Measurements from ENCODE around the gene CFAP251.

- TF ChIP-seq CEBPB (IDR thresholded peaks at IDR 0.05): no peak
- no peak for TF ChIP-seq MAX (IDR thresholded peaks at IDR 0.05)
- TF ChIP-seq EP300 (IDR thresholded peaks at IDR 0.05; ENCODE audit: borderline replicate concordance): no peak
- no peak for TF ChIP-seq REST (IDR thresholded peaks at IDR 0.05; ENCODE audit: low read depth)
- no peak for TF ChIP-seq RAD21 (IDR thresholded peaks at IDR 0.05; ENCODE audit: low read depth)
- no peak for TF ChIP-seq TAF1 (IDR thresholded peaks at IDR 0.05; ENCODE audit: low read depth)
- TF ChIP-seq EGR1 (IDR thresholded peaks at IDR 0.05): no peak
- TF ChIP-seq ZBTB7A (IDR thresholded peaks at IDR 0.05; ENCODE audit: low read depth): no peak
- no peak for TF ChIP-seq YY1 (IDR thresholded peaks at IDR 0.05; ENCODE audit: low read depth)
- TF ChIP-seq FOXM1 (IDR thresholded peaks at IDR 0.05; ENCODE audit: borderline replicate concordance, low read depth): no peak
- TF ChIP-seq TEAD4 (IDR thresholded peaks at IDR 0.05): no peak
- TF ChIP-seq TCF12 (IDR thresholded peaks at IDR 0.05; ENCODE audit: low read depth): no peak
Observed at GRCh38 chr12:122032580-122032979, 114.2 kb downstream of the CFAP251 start.

Measured in Ishikawa (cell line).